Gastroesophageal sphincter (tissue), 4 donors: ENCODE results near the gene KLHL17. TPM values are rescaled to one million over a fixed set of nuclear protein-coding genes. Genes with fewer than 3 reads are reported as not detected.

Experiments
- ATAC-seq: fragments of 150-250 bp; one replicate; pipeline ENCODE4 v1.9.1; 2016; ENCODE audit warnings: mild to moderate bottlenecking, moderate library complexity
- H3K27ac ChIP-seq, 4 donors: fragments of 200-600 bp; sonication (generic) in 3 of 4; 1 replicate in 3 of 4; 2 replicates in 1 of 4; pipeline ENCODE4 v1.5.1; 2016 to 2019
- H3K27me3 ChIP-seq: fragments of 200-600 bp; sonication (generic); one replicate; pipeline ENCODE4 v1.5.1; 2019
- H3K36me3 ChIP-seq, 2 donors: fragments of 200-600 bp; sonication (generic); one replicate each; pipeline ENCODE4 v1.5.1; 2019; ENCODE audit warnings: control low read depth in 1 of 2
- H3K4me1 ChIP-seq, 3 donors: fragments of 200-600 bp; sonication (generic); 1 replicate in 2 of 3; 2 replicates in 1 of 3; pipeline ENCODE4 v1.5.1; 2016 to 2019; ENCODE audit warnings: control low read depth in 2 of 3
- H3K4me3 ChIP-seq, 2 donors: fragments of 200-600 bp; sonication (generic); one replicate each; pipeline ENCODE4 v1.5.1; 2019; ENCODE audit warnings: mild to moderate bottlenecking in 1 of 2, moderate library complexity in 1 of 2
- H3K9me3 ChIP-seq, 3 donors: fragments of 200-600 bp; sonication (generic); one replicate each; pipeline ENCODE4 v1.5.1; 2017 to 2019; ENCODE audit warnings: control low read depth in 2 of 3
- EP300 ChIP-seq: sonication (generic); formaldehyde crosslinking; IDR thresholded peaks from one replicate; pipeline ENCODE4 v1.6.1; 2017; ENCODE audit warnings: antibody characterized with exemption, mild to moderate bottlenecking
- POLR2A ChIP-seq, 2 donors: fragments of 450-650 bp; IDR thresholded peaks; one replicate each; pipeline ENCODE4 v1.6.1; 2017; ENCODE audit warnings: antibody characterized with exemption in 2 of 2, mild to moderate bottlenecking in 2 of 2, moderate library complexity in 1 of 2
- POLR2AphosphoS5 ChIP-seq: sonication (generic); formaldehyde crosslinking; IDR thresholded peaks from one replicate; pipeline ENCODE4 v1.6.1; 2017; ENCODE audit warnings: antibody characterized with exemption
- WGBS, 2 donors: methylation state at CpG; one replicate each; pipeline ENCODE4 v1.1.5; 2018; ENCODE audit warnings: low coverage in 1 of 2; 5-methylcytosine and 5-hydroxymethylcytosine counted together
- total RNA-seq, 4 donors: library from RNA; depleted of rRNA; stranded (reverse); fragments of >200 nt; gene quantifications; one replicate each; pipeline ENCODE4 v1.1.0, GENCODE V29; 2016
- TF ChIP-seq, protein P1 (sequence below), 4 experiments: fragments of 200-600 bp in 2 of 4; fragments of 450-650 bp in 2 of 4; sonication (generic) in 1 of 4; IDR thresholded peaks; one replicate each; pipeline ENCODE4 v1.5.1; 2017 to 2019; ENCODE audit warnings: antibody characterized with exemption in 4 of 4, mild to moderate bottlenecking in 2 of 4, moderate library complexity in 2 of 4

KLHL17 gene
- total RNA-seq, 4 donors from 2014 or later = 3.6 to 12.0 (median 10.1) TPM

DNA sequence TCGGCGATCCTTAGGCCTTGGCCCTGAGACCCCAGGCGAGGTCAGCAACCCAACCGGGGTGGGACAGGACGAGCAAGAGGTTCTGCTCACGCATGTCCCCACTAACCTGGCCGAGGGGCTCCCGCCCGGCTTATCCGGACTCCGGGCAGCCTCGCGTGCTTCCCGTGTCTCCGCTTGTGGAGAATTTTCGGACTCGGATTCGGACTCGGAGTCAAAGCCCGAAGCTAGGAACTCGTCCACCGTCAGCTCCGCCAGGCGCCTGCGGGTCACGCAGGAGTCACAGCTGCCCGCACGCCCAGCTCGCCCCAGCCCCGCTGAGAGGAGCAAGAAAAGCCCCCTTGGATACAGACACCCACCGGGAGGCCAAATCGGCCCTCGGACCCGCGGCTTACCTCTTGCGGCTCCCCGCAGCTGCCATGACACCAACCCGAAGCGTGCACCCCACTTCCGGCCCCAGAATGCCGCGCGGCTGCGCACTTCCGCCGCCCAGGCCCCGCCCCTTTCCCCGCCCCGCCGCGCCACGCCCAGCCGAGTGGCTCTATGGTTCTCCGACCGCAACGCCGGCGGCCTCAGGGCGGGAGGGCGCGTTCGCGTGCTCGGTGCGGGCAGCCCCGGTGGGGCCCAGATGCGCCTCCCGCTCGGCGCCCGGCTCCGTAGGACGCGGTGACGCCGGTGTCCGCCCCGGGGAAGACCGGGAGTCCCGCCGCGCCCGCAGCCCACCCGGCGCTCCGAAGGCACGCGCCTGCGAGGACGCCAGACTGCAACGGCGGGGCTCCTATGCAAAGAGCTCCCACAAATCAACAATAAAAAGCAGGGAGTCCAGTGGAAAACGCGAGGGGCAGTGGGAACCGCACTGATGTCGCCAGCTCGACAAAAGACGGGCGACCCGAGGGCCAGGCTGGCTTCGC is 1.3 kb upstream of the KLHL17 start, which contains the start of gene NOC2L:
NOC2L (minus strand) TSS at position 434 of the 908 bp plus-strand sequence; CDS start at position 418, 16 bp downstream.
- peaks cover 0 to 54% of the 10 kb centered on the region in 2 donors for H3K36me3 ChIP-seq
- H3K27me3 ChIP-seq = no peaks in the 10 kb centered on the region
- TF ChIP-seq POLR2A (IDR thresholded peaks at IDR 0.05) = peak; percentile 20 to 34
- TF ChIP-seq POLR2AphosphoS5 = no peak
- TF ChIP-seq, protein P1, sequence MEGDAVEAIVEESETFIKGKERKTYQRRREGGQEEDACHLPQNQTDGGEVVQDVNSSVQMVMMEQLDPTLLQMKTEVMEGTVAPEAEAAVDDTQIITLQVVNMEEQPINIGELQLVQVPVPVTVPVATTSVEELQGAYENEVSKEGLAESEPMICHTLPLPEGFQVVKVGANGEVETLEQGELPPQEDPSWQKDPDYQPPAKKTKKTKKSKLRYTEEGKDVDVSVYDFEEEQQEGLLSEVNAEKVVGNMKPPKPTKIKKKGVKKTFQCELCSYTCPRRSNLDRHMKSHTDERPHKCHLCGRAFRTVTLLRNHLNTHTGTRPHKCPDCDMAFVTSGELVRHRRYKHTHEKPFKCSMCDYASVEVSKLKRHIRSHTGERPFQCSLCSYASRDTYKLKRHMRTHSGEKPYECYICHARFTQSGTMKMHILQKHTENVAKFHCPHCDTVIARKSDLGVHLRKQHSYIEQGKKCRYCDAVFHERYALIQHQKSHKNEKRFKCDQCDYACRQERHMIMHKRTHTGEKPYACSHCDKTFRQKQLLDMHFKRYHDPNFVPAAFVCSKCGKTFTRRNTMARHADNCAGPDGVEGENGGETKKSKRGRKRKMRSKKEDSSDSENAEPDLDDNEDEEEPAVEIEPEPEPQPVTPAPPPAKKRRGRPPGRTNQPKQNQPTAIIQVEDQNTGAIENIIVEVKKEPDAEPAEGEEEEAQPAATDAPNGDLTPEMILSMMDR (IDR thresholded peaks at IDR 0.05) = no peak
- ATAC-seq = peak; percentile 92
- H3K4me1 ChIP-seq = peaks cover 0 to 45% (median 19%) of the 10 kb centered on the region in 3 donors
- WGBS, 2 donors = 3% methylated on average over 10 of the region's 101 CpGs; no CpG with 5 or more reads in 1 of the 2 donors
- peak within 1 kb of the TSS in 3 of 4 donors; percentile 58 to 71 (median 61) for H3K27ac ChIP-seq
- no peaks in the 10 kb centered on the region for H3K9me3 ChIP-seq
- peak within 1 kb of the TSS; percentile 78 to 94 for H3K4me3 ChIP-seq

- ATAC-seq = peak; percentile 5
- peak overlapping the region in 2 of 4 donors; percentile 40 to 71 for H3K27ac ChIP-seq
- H3K4me3 ChIP-seq = peak overlapping the region; percentile 78 to 94
- 30% methylated on average over 2 of the region's 57 CpGs; no CpG with 5 or more reads in 1 of the 2 donors for WGBS, 2 donors
- peaks cover 0 to 45% (median 19%) of the 10 kb centered on the region in 3 donors for H3K4me1 ChIP-seq
- no peaks in the 10 kb centered on the region for H3K9me3 ChIP-seq
- H3K36me3 ChIP-seq = peaks cover 0 to 49% of the 10 kb centered on the region in 2 donors
- TF ChIP-seq POLR2A (IDR thresholded peaks at IDR 0.05) (no peak), EP300 (no peak), POLR2AphosphoS5 (no peak)
- TF ChIP-seq, protein P1 (IDR thresholded peaks at IDR 0.05) = no peak
- no peaks in the 10 kb centered on the region for H3K27me3 ChIP-seq
These were observed 537 bp upstream of the KLHL17 start for GRCh38 chr1:959731-960362.

GRCh38 chr1:961132-961669 is 817 bp downstream of the KLHL17 start:
- H3K4me3 ChIP-seq = peak overlapping the region; percentile 78 to 94
- WGBS, 2 donors = no CpG with 5 or more reads among the region's 56 CpGs

DNA sequence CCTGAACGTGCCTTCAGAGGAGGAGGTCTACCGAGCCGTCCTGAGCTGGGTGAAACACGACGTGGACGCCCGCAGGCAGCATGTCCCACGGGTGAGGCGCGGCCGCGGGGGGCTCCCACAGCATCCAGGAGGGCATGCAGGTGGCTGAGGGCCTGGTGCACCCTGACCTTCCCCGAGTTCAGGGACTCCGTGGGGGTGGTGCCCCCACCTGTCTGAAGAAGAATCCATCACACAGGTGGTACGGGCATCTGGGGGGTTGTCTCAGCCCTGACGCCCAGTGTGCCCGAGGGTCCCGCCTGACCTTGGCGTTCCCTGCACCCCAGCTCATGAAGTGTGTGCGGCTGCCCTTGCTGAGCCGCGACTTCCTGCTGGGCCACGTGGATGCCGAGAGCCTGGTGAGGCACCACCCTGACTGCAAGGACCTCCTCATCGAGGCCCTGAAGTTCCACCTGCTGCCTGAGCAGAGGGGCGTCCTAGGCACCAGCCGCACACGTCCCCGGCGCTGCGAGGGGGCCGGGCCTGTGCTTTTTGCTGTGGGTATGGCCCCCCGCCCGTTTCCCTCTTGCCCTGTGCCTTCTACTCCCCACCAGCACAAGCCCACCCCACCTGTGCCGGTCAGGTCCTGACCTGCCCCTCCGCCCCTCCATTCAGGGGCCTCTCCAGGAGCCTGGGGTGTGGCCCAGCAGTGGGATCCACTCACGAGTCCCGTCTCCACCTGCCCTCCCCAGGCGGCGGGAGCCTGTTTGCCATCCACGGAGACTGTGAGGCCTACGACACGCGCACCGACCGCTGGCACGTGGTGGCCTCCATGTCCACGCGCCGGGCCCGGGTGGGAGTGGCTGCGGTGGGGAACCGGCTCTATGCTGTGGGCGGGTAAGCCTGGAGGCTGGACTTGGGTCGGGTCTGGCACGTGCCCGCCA is 2.3 kb downstream of the KLHL17 start:
- no peak for TF ChIP-seq POLR2AphosphoS5
- TF ChIP-seq, protein P1 (IDR thresholded peaks at IDR 0.05) = no peak
- TF ChIP-seq EP300 = no peak
- TF ChIP-seq POLR2A (IDR thresholded peaks at IDR 0.05) = no peak
- Histone ChIP-seq H3K27me3 (peaks cover 7% of the 10 kb centered on the region), H3K36me3 (peaks cover 0 to 31% of the 10 kb centered on the region in 2 donors), H3K4me3 (no peak overlapping the region), H3K4me1 (peaks cover 0 to 55% (median 29%) of the 10 kb centered on the region in 3 donors), H3K27ac (no peak overlapping the region), H3K9me3 (no peaks in the 10 kb centered on the region)
- no CpG with 5 or more reads among the region's 57 CpGs for WGBS, 2 donors
- no peak for ATAC-seq

More at GRCh38 chr1:961132-961669, 817 bp downstream of the KLHL17 start:
- Histone ChIP-seq H3K27ac (peak overlapping the region in 2 of 4 donors; percentile 40 to 71), H3K36me3 (peaks cover 0 to 40% of the 10 kb centered on the region in 2 donors), H3K9me3 (no peaks in the 10 kb centered on the region), H3K4me1 (peaks cover 0 to 50% (median 24%) of the 10 kb centered on the region in 3 donors), H3K27me3 (no peaks in the 10 kb centered on the region)
- TF ChIP-seq, protein P1 (IDR thresholded peaks at IDR 0.05) = no peak
- TF ChIP-seq POLR2A (IDR thresholded peaks at IDR 0.05) = no peak
- TF ChIP-seq POLR2AphosphoS5 = no peak
- no peak for TF ChIP-seq EP300
- ATAC-seq = no peak
